ENCODE results near the gene PRKCA.

The PRKCA gene

GRCh38 chr17:66491665-66492064 is 189.3 kb downstream of the PRKCA start:
- in situ Hi-C loops (cut with HindIII; ENCODE audit: low pct_ligation_motif_present, low sequenced_read_pairs) = no loop called here
- Histone ChIP-seq H3K27me3 (replicated peaks) (no peaks in the 10 kb centered on the region), H3K27ac (no peak overlapping the region), H3K36me3 (replicated peaks) (no peaks in the 10 kb centered on the region), H3K4me3 (ENCODE audit: low read depth, low read length) (no peak overlapping the region)
- no peak for DNase-seq
- TF ChIP-seq, protein P1, sequence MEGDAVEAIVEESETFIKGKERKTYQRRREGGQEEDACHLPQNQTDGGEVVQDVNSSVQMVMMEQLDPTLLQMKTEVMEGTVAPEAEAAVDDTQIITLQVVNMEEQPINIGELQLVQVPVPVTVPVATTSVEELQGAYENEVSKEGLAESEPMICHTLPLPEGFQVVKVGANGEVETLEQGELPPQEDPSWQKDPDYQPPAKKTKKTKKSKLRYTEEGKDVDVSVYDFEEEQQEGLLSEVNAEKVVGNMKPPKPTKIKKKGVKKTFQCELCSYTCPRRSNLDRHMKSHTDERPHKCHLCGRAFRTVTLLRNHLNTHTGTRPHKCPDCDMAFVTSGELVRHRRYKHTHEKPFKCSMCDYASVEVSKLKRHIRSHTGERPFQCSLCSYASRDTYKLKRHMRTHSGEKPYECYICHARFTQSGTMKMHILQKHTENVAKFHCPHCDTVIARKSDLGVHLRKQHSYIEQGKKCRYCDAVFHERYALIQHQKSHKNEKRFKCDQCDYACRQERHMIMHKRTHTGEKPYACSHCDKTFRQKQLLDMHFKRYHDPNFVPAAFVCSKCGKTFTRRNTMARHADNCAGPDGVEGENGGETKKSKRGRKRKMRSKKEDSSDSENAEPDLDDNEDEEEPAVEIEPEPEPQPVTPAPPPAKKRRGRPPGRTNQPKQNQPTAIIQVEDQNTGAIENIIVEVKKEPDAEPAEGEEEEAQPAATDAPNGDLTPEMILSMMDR (IDR thresholded peaks at IDR 0.05; ENCODE audit: low read depth, low read length, missing control alignments) = no peak

DNA sequence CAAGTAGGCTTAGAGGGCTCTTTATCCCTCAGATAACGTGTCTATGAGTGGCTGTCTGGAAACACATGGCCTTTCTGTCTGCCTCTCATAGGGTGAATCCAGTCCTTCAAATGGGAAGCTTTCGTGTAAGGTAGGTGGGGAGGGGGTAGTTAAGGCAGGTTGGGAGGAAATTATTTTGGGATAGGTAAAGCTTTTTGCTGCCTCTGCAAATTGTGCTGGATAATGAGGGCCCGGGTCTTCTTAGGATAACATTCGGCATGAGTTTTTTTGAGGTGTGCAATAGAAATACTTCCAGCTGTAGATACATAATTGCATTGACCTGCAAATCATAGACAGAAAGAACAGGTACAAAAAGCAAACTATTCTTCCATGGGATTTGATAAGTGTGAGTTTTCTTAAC is 189.7 kb downstream of the PRKCA start:
- H3K4me3 ChIP-seq (ENCODE audit: low read depth, low read length) = no peak overlapping the region
- no peaks in the 10 kb centered on the region for H3K27me3 ChIP-seq (replicated peaks)
- TF ChIP-seq, protein P1 (IDR thresholded peaks at IDR 0.05; ENCODE audit: low read depth, low read length, missing control alignments) = no peak
- H3K36me3 ChIP-seq (replicated peaks) = no peaks in the 10 kb centered on the region
- H3K27ac ChIP-seq = no peak overlapping the region
- in situ Hi-C loops (cut with HindIII; ENCODE audit: low pct_ligation_motif_present, low sequenced_read_pairs) = no loop called here
- DNase-seq = no peak

- DNase-seq = no peak
- TF ChIP-seq, protein P1 (IDR thresholded peaks at IDR 0.05; ENCODE audit: low read depth, low read length, missing control alignments) = no peak
- H3K36me3 ChIP-seq (replicated peaks) = no peaks in the 10 kb centered on the region
- no peak overlapping the region for H3K4me3 ChIP-seq (ENCODE audit: low read depth, low read length)
- no peaks in the 10 kb centered on the region for H3K27me3 ChIP-seq (replicated peaks)
- peak overlapping the region; percentile 82 for H3K27ac ChIP-seq
- in situ Hi-C loops (cut with HindIII; ENCODE audit: low pct_ligation_motif_present, low sequenced_read_pairs) = no loop called here
Measured at GRCh38 chr17:66492561-66493005, 190.2 kb downstream of the PRKCA start.

DNA sequence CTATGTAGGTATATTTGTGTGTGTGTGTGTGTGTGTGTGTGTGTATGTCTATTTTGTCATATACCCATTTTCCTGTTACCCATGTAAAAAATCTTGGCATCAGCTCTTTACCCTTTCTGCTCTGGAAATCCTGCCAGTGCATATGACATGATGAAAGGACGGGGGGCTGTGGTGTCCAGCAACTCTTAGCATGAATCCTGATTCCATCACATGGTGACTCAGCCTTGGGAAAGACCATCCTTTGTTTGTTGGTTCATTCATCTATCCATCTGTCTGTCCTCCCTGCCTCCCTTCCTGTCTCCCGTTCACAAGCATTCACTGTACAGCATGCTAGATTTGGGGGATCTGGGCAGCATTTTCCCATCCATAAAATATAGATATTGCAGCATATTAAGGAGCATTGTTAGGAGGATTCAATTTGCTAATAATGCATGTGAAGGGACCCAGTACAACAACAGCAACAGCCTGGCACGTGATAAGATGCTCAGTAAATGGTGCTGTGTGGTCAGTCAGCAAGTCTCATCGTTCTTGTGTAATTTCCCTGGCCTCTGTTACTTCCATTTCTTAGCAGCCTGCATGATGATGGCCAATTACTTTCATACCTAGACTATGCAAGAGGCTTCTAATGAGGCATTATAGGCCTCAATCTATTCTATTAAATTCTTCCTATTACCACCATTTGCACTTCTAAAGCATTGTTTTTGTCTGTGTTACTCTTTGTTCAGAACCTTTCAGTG is 191.0 kb downstream of the PRKCA start:
- in situ Hi-C loops (cut with HindIII; ENCODE audit: low pct_ligation_motif_present, low sequenced_read_pairs) = no loop called here
- Histone ChIP-seq H3K27ac (peak overlapping the region; percentile 82), H3K36me3 (replicated peaks) (no peaks in the 10 kb centered on the region), H3K4me3 (ENCODE audit: low read depth, low read length) (no peak overlapping the region), H3K27me3 (replicated peaks) (no peaks in the 10 kb centered on the region)
- DNase-seq = peak; percentile 73
- TF ChIP-seq, protein P1 (IDR thresholded peaks at IDR 0.05; ENCODE audit: low read depth, low read length, missing control alignments) = no peak

DNA sequence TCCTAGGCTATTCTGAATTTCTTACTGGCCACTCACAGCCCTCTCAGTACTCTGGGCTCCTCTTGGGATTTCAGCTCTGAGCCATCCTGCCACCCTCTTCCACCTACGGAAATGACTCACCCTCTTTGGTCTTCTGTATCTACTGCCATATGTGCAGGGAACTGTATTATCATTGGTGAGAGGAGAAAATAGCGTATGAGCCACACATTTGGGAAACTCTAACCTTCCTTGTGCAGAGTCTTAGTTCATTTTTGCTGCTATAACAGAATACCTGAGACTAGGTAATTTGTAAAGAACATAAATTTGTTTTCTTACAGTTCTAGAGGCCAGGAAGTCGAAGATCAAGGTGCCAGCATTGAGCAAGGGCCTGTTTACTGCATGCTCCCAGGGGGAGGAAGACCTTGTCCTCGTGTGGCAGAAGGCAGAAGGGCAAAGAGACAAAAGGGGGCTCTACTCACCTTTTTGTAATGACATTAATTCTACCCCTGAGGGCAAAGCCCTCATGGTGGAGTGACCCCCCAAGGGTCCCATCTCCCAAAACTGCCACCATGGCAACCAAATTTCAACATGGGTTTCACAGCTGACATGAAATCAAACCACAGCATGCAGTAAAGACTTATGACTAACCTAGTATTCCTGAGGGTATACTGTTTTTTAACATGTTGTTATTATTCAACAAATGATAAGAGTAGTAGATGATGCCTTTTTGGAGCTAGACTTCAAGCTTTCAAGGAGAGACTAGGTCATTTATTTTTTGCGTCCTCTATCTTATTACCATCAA is 191.8 kb downstream of the PRKCA start:
- H3K27ac ChIP-seq = peak overlapping the region; percentile 82
- TF ChIP-seq, protein P1 (IDR thresholded peaks at IDR 0.05; ENCODE audit: low read depth, low read length, missing control alignments) = no peak
- no peaks in the 10 kb centered on the region for H3K36me3 ChIP-seq (replicated peaks)
- no peaks in the 10 kb centered on the region for H3K27me3 ChIP-seq (replicated peaks)
- no peak overlapping the region for H3K4me3 ChIP-seq (ENCODE audit: low read depth, low read length)
- peak; percentile 93 for DNase-seq
- in situ Hi-C loops (cut with HindIII; ENCODE audit: low pct_ligation_motif_present, low sequenced_read_pairs) = no loop called here

Data from brain microvascular endothelial cell (primary cell).